Fibroblast of skin of right biceps (primary cell): Measurements from ENCODE around the gene MTX1.
A peak's percentile ranks its signal among the peaks of the same experiment; 100 is the strongest.
"Not testable (repeated sequence)": the region's sequence is repeated elsewhere in the genome, so short reads cannot be mapped to it uniquely, and the experiment has no call there.

Experiments used
- DNase-seq: peaks from one replicate; pipeline ENCODE4 v3.0.0-alpha.2; 2013

MTX1 gene

GRCh38 chr1:155241841-155242264 lies 33.4 kb downstream of the MTX1 start:
- DNase-seq: no peak

- no peak for DNase-seq
Measured at GRCh38 chr1:155242805-155243358, 34.4 kb downstream of the MTX1 start.

- DNase-seq: peak; percentile 100
Measured at GRCh38 chr1:155244368-155245162, 36.1 kb downstream of the MTX1 start.

GRCh38 chr1:155245163-155245524 lies 36.6 kb downstream of the MTX1 start:
- DNase-seq: no peak

- not testable (repeated sequence) for DNase-seq
Measured at GRCh38 chr1:155246796-155247195, 38.3 kb downstream of the MTX1 start.

- DNase-seq: no peak
Measured at GRCh38 chr1:155247667-155248553, 39.4 kb downstream of the MTX1 start.

GRCh38 chr1:155250246-155250632 lies 41.7 kb downstream of the MTX1 start:
- DNase-seq: no peak

GRCh38 chr1:155250633-155251449 lies 42.3 kb downstream of the MTX1 start:
- peak; percentile 89 for DNase-seq

GRCh38 chr1:155251566-155251965 lies 43.1 kb downstream of the MTX1 start:
- no peak for DNase-seq

- DNase-seq: no peak
Measured at GRCh38 chr1:155253208-155253607, 44.7 kb downstream of the MTX1 start.

GRCh38 chr1:155253797-155254196 lies 45.3 kb downstream of the MTX1 start:
- no peak for DNase-seq

- DNase-seq: no peak
Measured at GRCh38 chr1:155254228-155254713, 45.8 kb downstream of the MTX1 start.

GRCh38 chr1:155254714-155255242 lies 46.3 kb downstream of the MTX1 start:
- no peak for DNase-seq

- peak; percentile 82 for DNase-seq
Measured at GRCh38 chr1:155255243-155256007, 46.9 kb downstream of the MTX1 start, which contains the start of gene ENTREP3. Gene ENTREP3, minus strand, starts transcription at chr1:155255483. Its CDS starts 606 bp downstream, at chr1:155254877.

- DNase-seq: no peak
Measured at GRCh38 chr1:155256058-155256852, 47.8 kb downstream of the MTX1 start.

GRCh38 chr1:155260276-155260675 lies 51.8 kb downstream of the MTX1 start:
- DNase-seq: no peak

- no peak for DNase-seq
Measured at GRCh38 chr1:155261493-155261851, 53.0 kb downstream of the MTX1 start.

- peak; percentile 97 for DNase-seq
Measured at GRCh38 chr1:155261852-155262673, 53.6 kb downstream of the MTX1 start, which contains the start of gene SCAMP3. Gene SCAMP3, minus strand, starts transcription at chr1:155262360. Its CDS starts 209 bp downstream, at chr1:155262151.

GRCh38 chr1:155263067-155263466 lies 54.6 kb downstream of the MTX1 start:
- DNase-seq: no peak
